COR-L47 (cell line): ENCODE data around the gene COX7A1.

Experiments used
- DNase-seq: peaks from one replicate; lab custom pipeline; 2025; lab: John Stamatoyannopoulos, UW

COX7A1 gene

GRCh38 chr19:36112678-36113077 lies 39.6 kb downstream of the COX7A1 start:
- no peak for DNase-seq

GRCh38 chr19:36111200-36111539 lies 41.1 kb downstream of the COX7A1 start:
- no peak for DNase-seq

- no peak for DNase-seq
Observed at GRCh38 chr19:36110487-36111199, 41.6 kb downstream of the COX7A1 start, which contains the start of gene OVOL3. TSS of gene OVOL3 (plus strand) at chr19:36111143. CDS start at chr19:36111203, 60 bp downstream.

- no peak for DNase-seq
Observed at GRCh38 chr19:36108684-36109083, 43.6 kb downstream of the COX7A1 start.

- no peak for DNase-seq
Observed at GRCh38 chr19:36106991-36107390, 45.3 kb downstream of the COX7A1 start.

- DNase-seq = no peak
Observed at GRCh38 chr19:36106441-36106840, 45.8 kb downstream of the COX7A1 start.

GRCh38 chr19:36103842-36104552 lies 48.2 kb downstream of the COX7A1 start:
- no peak for DNase-seq

- DNase-seq = no peak
Observed at GRCh38 chr19:36103040-36103626, 49.1 kb downstream of the COX7A1 start.

GRCh38 chr19:36101550-36102327 lies 50.5 kb downstream of the COX7A1 start:
- no peak for DNase-seq
